ENCODE results near the gene FAM53B. TPM values are rescaled to one million over a fixed set of nuclear protein-coding genes. Genes with fewer than 3 reads are reported as not detected.

FAM53B gene
- total RNA-seq, 1 experiment from 2014 or later, result 18.3 TPM

DNA sequence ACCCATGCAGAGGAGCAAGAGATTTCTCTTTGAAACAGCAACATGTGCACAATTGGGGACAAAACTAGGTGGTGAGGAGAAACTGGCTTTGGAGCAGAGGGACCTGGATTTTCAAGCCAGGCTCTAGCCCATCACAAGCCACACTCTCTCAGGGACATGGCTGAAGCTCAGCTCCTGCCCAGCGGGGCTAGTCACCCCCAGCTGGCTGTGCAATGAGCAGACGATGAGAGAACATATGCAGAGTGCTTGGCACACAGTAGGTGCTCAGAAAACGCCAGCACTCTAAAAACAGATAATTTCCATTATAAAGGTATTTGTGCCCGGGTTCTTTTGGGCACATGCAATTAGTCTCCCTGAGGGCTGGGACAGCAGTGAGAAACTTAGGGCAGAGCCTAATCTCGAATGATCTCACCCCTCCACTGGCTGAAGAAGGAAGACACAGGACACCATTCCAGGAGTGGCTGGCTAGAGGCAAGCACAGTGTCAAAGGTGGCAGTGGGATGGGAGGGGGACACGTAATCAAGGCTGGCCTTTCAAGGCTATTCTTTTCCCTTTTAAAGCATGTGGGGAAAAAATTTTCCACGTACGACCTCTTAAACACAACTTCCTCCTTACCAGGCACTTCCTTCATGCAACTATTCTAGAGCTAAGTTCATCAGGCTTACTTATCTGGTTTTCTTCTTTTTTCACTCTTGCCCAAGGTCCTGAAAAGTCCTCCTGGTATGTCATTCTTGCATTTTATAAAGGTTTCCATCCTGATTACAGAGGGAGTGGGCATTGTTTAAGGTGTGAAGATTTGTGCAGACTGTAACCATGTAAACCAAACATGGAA lies 15.1 kb downstream of the FAM53B start:
- TF ChIP-seq EZH2 (IDR thresholded peaks at IDR 0.05; ENCODE audit: borderline replicate concordance, low read depth, low read length, poor library complexity, severe bottlenecking), result no peak
- TF ChIP-seq, protein P1, sequence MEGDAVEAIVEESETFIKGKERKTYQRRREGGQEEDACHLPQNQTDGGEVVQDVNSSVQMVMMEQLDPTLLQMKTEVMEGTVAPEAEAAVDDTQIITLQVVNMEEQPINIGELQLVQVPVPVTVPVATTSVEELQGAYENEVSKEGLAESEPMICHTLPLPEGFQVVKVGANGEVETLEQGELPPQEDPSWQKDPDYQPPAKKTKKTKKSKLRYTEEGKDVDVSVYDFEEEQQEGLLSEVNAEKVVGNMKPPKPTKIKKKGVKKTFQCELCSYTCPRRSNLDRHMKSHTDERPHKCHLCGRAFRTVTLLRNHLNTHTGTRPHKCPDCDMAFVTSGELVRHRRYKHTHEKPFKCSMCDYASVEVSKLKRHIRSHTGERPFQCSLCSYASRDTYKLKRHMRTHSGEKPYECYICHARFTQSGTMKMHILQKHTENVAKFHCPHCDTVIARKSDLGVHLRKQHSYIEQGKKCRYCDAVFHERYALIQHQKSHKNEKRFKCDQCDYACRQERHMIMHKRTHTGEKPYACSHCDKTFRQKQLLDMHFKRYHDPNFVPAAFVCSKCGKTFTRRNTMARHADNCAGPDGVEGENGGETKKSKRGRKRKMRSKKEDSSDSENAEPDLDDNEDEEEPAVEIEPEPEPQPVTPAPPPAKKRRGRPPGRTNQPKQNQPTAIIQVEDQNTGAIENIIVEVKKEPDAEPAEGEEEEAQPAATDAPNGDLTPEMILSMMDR (conservative IDR thresholded peaks at IDR 0.05; ENCODE audit: low read depth, low read length), result no peak
- H3K4me3 ChIP-seq (ENCODE audit: low read depth, low read length, poor library complexity, severe bottlenecking), result no peak overlapping the region
- no peaks in the 10 kb centered on the region for H3K9me3 ChIP-seq (ENCODE audit: low read depth, low read length, poor library complexity, severe bottlenecking)
- BruUV-seq (replicated peaks), result no TSS peak
- no peak overlapping the region for H3K27ac ChIP-seq (ENCODE audit: low read depth, low read length, poor library complexity, severe bottlenecking)
- no peaks in the 10 kb centered on the region for H3K36me3 ChIP-seq (ENCODE audit: insufficient read depth, low read length, poor library complexity, severe bottlenecking)
- POLR2A ChIA-PET (ENCODE audit: low non-redundant PET), result no interaction called here
- H3K4me1 ChIP-seq (ENCODE audit: insufficient read depth, low read length, poor library complexity, severe bottlenecking), result no peaks in the 10 kb centered on the region
- H3K27me3 ChIP-seq (replicated peaks; ENCODE audit: insufficient read depth, low read depth, low read length, poor library complexity), result no peaks in the 10 kb centered on the region
- DNase-seq (ENCODE audit: low spot score), result no peak
- intact Hi-C loops (cut with micrococcal nuclease; ENCODE audit: unreplicated experiment), result no loop called here
- CTCF ChIA-PET, result no interaction called here

GRCh38 chr10:124728071-124728829 lies 15.9 kb downstream of the FAM53B start:
- Histone ChIP-seq H3K27me3 (replicated peaks; ENCODE audit: insufficient read depth, low read depth, low read length, poor library complexity) (no peaks in the 10 kb centered on the region), H3K36me3 (ENCODE audit: insufficient read depth, low read length, poor library complexity, severe bottlenecking) (no peaks in the 10 kb centered on the region), H3K4me3 (ENCODE audit: low read depth, low read length, poor library complexity, severe bottlenecking) (no peak overlapping the region), H3K4me1 (ENCODE audit: insufficient read depth, low read length, poor library complexity, severe bottlenecking) (no peaks in the 10 kb centered on the region), H3K27ac (ENCODE audit: low read depth, low read length, poor library complexity, severe bottlenecking) (no peak overlapping the region), H3K9me3 (ENCODE audit: low read depth, low read length, poor library complexity, severe bottlenecking) (no peaks in the 10 kb centered on the region)
- BruUV-seq (replicated peaks), result no TSS peak
- DNase-seq (ENCODE audit: low spot score), result no peak
- ChIA-PET CTCF (no interaction called here), POLR2A (ENCODE audit: low non-redundant PET) (no interaction called here)
- intact Hi-C loops (cut with micrococcal nuclease; ENCODE audit: unreplicated experiment), result no loop called here
- TF ChIP-seq EZH2 (IDR thresholded peaks at IDR 0.05; ENCODE audit: borderline replicate concordance, low read depth, low read length, poor library complexity, severe bottlenecking), result no peak

GRCh38 chr10:124727361-124727960 lies 16.7 kb downstream of the FAM53B start:
- intact Hi-C loops (cut with micrococcal nuclease; ENCODE audit: unreplicated experiment), result no loop called here

More at GRCh38 chr10:124727361-124727960, 16.7 kb downstream of the FAM53B start:
- ChIA-PET POLR2A (ENCODE audit: low non-redundant PET) (no interaction called here), CTCF (no interaction called here)
- H3K27me3 ChIP-seq (replicated peaks; ENCODE audit: insufficient read depth, low read depth, low read length, poor library complexity), result no peaks in the 10 kb centered on the region
- no peak overlapping the region for H3K4me3 ChIP-seq (ENCODE audit: low read depth, low read length, poor library complexity, severe bottlenecking)
- H3K9me3 ChIP-seq (ENCODE audit: low read depth, low read length, poor library complexity, severe bottlenecking), result no peaks in the 10 kb centered on the region
- no peaks in the 10 kb centered on the region for H3K36me3 ChIP-seq (ENCODE audit: insufficient read depth, low read length, poor library complexity, severe bottlenecking)
- no TSS peak for BruUV-seq (replicated peaks)
- DNase-seq (ENCODE audit: low spot score), result no peak
- TF ChIP-seq, protein P1 (conservative IDR thresholded peaks at IDR 0.05; ENCODE audit: low read depth, low read length), result no peak
- no peak for TF ChIP-seq EZH2 (IDR thresholded peaks at IDR 0.05; ENCODE audit: borderline replicate concordance, low read depth, low read length, poor library complexity, severe bottlenecking)
- H3K4me1 ChIP-seq (ENCODE audit: insufficient read depth, low read length, poor library complexity, severe bottlenecking), result no peaks in the 10 kb centered on the region
- H3K27ac ChIP-seq (ENCODE audit: low read depth, low read length, poor library complexity, severe bottlenecking), result no peak overlapping the region

Data from A673 (cell line).